HepG2 (cell line): ENCODE measurements around the gene DALRD3.

Experiments
- CENPT ChIP-seq: sonication (generic); formaldehyde crosslinking; IDR thresholded peaks from 2 replicates; pipeline ENCODE4 v1.8.0; 2022; ENCODE audit warnings: low read depth, mild to moderate bottlenecking, moderate library complexity, missing genetic modification reagents
- CHD2 ChIP-seq: IDR thresholded peaks from 2 replicates; pipeline ENCODE4 v1.6.1; 2011; ENCODE audit warnings: low read depth, low read length, improper control_type of control experiment
- FOXA3 ChIP-seq: IDR thresholded peaks from 2 replicates; pipeline ENCODE4 v1.6.1; 2016; ENCODE audit warnings: missing genetic modification reagents, missing compliant biosample characterization
- HNRNPUL1 ChIP-seq: fragments of 200-400 bp; formaldehyde crosslinking; IDR thresholded peaks from 2 replicates; pipeline ENCODE4 v1.6.1; 2017; ENCODE audit warnings: low read depth, mild to moderate bottlenecking, low read length, moderate library complexity
- KDM1A ChIP-seq: IDR thresholded peaks from 2 replicates; pipeline ENCODE4 v1.6.1; 2016; ENCODE audit warnings: missing compliant biosample characterization
- KLF6 ChIP-seq: IDR thresholded peaks from 2 replicates; pipeline ENCODE4 v1.8.0; 2016; ENCODE audit warnings: missing biosample characterization, missing genetic modification reagents
- POLR2A ChIP-seq, 2 experiments: IDR thresholded peaks; 2 replicates each; pipeline ENCODE4 v1.6.1; 2011; ENCODE audit warnings: low read depth in 2 of 2, low read length in 2 of 2, mild to moderate bottlenecking in 1 of 2, moderate library complexity in 1 of 2; ENCODE audit not compliant: insufficient read depth in 1 of 2
- ZNF773 ChIP-seq: sonication (generic); formaldehyde crosslinking; IDR thresholded peaks from 2 replicates; pipeline ENCODE4 v1.4.0; 2020; ENCODE audit warnings: missing genetic modification reagents, borderline replicate concordance
- TF ChIP-seq, protein P1 (sequence below), 2 experiments: IDR thresholded peaks; 2 replicates each; pipeline ENCODE4 v1.6.1; 2011 to 2012; ENCODE audit warnings: low read length in 2 of 2, borderline replicate concordance in 1 of 2, low read depth in 1 of 2, mild to moderate bottlenecking in 1 of 2, moderate library complexity in 1 of 2
- TF ChIP-seq, protein P2 (sequence below): sonication (generic); formaldehyde crosslinking; IDR thresholded peaks from 2 replicates; pipeline ENCODE4 v1.4.0; 2020; ENCODE audit warnings: missing genetic modification reagents

DNA sequence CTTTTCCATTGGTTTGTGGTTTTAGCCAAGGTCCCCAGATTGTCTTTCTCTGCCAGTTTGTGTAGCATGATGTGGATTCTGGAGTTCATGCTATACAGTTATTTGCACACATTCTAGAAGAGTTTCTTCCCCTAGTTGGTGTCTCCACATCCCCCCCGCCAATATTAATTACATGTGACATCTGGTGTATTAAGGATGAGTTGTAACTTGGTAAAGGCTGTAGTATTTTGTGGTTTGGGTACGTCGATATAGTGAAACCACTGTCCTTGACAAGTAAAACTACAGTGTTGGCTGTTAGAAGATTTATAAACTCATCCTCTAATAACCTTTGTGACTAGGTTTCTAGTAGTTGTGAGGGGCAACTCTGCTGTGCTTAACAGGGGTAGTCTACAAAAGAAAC lies 52.0 kb downstream of the DALRD3 start:
- TF ChIP-seq, protein P1, sequence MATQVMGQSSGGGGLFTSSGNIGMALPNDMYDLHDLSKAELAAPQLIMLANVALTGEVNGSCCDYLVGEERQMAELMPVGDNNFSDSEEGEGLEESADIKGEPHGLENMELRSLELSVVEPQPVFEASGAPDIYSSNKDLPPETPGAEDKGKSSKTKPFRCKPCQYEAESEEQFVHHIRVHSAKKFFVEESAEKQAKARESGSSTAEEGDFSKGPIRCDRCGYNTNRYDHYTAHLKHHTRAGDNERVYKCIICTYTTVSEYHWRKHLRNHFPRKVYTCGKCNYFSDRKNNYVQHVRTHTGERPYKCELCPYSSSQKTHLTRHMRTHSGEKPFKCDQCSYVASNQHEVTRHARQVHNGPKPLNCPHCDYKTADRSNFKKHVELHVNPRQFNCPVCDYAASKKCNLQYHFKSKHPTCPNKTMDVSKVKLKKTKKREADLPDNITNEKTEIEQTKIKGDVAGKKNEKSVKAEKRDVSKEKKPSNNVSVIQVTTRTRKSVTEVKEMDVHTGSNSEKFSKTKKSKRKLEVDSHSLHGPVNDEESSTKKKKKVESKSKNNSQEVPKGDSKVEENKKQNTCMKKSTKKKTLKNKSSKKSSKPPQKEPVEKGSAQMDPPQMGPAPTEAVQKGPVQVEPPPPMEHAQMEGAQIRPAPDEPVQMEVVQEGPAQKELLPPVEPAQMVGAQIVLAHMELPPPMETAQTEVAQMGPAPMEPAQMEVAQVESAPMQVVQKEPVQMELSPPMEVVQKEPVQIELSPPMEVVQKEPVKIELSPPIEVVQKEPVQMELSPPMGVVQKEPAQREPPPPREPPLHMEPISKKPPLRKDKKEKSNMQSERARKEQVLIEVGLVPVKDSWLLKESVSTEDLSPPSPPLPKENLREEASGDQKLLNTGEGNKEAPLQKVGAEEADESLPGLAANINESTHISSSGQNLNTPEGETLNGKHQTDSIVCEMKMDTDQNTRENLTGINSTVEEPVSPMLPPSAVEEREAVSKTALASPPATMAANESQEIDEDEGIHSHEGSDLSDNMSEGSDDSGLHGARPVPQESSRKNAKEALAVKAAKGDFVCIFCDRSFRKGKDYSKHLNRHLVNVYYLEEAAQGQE (IDR thresholded peaks at IDR 0.05; ENCODE audit: borderline replicate concordance in 1 of 2, low read depth in 1 of 2, low read length in 2 of 2): no peak
- TF ChIP-seq POLR2A (IDR thresholded peaks at IDR 0.05; ENCODE audit: insufficient read depth in 1 of 2, low read depth in 2 of 2, low read length in 2 of 2) (no peak), ZNF773 (CRISPR knock-in tag) (no peak), CENPT (no peak), CHD2 (no peak), KLF6 (CRISPR knock-in tag) (no peak), KDM1A (no peak), FOXA3 (CRISPR knock-in tag) (no peak), HNRNPUL1 (no peak)
- TF ChIP-seq, protein P2, sequence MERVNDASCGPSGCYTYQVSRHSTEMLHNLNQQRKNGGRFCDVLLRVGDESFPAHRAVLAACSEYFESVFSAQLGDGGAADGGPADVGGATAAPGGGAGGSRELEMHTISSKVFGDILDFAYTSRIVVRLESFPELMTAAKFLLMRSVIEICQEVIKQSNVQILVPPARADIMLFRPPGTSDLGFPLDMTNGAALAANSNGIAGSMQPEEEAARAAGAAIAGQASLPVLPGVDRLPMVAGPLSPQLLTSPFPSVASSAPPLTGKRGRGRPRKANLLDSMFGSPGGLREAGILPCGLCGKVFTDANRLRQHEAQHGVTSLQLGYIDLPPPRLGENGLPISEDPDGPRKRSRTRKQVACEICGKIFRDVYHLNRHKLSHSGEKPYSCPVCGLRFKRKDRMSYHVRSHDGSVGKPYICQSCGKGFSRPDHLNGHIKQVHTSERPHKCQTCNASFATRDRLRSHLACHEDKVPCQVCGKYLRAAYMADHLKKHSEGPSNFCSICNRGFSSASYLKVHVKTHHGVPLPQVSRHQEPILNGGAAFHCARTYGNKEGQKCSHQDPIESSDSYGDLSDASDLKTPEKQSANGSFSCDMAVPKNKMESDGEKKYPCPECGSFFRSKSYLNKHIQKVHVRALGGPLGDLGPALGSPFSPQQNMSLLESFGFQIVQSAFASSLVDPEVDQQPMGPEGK (CRISPR knock-in tag): no peak
